H9 (cell line): ENCODE measurements around the gene FRY. TPM values are rescaled to one million over a fixed set of nuclear protein-coding genes. Genes with fewer than 3 reads are reported as not detected.

Experiments
- DNase-seq: peaks from one replicate; pipeline ENCODE4 v3.0.0-alpha.2; 2017
- H2AFZ ChIP-seq: one replicate; pipeline ENCODE4 v1.6.1; 2013; ENCODE audit warnings: mild to moderate bottlenecking, low read length, control low read depth, moderate library complexity
- H2AK5ac ChIP-seq: 2 replicates; pipeline ENCODE4 v1.6.1; 2013; ENCODE audit warnings: low read length, control low read depth, mixed read lengths; ENCODE audit not compliant: insufficient read length
- H2BK120ac ChIP-seq: one replicate; pipeline ENCODE4 v1.6.1; 2013; ENCODE audit warnings: low read depth, mild to moderate bottlenecking, low read length, control low read depth, inconsistent platforms; ENCODE audit not compliant: poor library complexity, severe bottlenecking
- H2BK12ac ChIP-seq: 2 replicates; pipeline ENCODE4 v1.6.1; 2013; ENCODE audit warnings: low read length, control low read depth, mixed read lengths, low read depth; ENCODE audit not compliant: insufficient read length
- H2BK15ac ChIP-seq: 2 replicates; pipeline ENCODE4 v1.6.1; 2013; ENCODE audit warnings: low read depth, low read length, control low read depth
- H2BK20ac ChIP-seq: one replicate; pipeline ENCODE4 v1.6.1; 2013; ENCODE audit warnings: low read depth, mild to moderate bottlenecking, low read length, control low read depth, inconsistent platforms; ENCODE audit not compliant: poor library complexity, severe bottlenecking
- H2BK5ac ChIP-seq: 2 replicates; pipeline ENCODE4 v1.6.1; 2013; ENCODE audit warnings: low read length, control low read depth, mixed read lengths; ENCODE audit not compliant: insufficient read length
- H3K14ac ChIP-seq: 2 replicates; pipeline ENCODE4 v1.6.1; 2013; ENCODE audit warnings: low read length, control low read depth; ENCODE audit not compliant: insufficient read depth
- H3K18ac ChIP-seq: 2 replicates; pipeline ENCODE4 v1.6.1; 2013; ENCODE audit warnings: low read depth, mild to moderate bottlenecking, mixed read lengths, low read length, control low read depth; ENCODE audit not compliant: insufficient read length
- H3K23ac ChIP-seq: 2 replicates; pipeline ENCODE4 v1.6.1; 2013; ENCODE audit warnings: low read length, control low read depth, mixed read lengths, low read depth; ENCODE audit not compliant: insufficient read length
- H3K23me2 ChIP-seq: 2 replicates; pipeline ENCODE4 v1.6.1; 2013; ENCODE audit warnings: low read depth, mild to moderate bottlenecking, mixed read lengths, low read length, control low read depth; ENCODE audit not compliant: insufficient read length, poor library complexity, severe bottlenecking
- H3K27ac ChIP-seq: 2 replicates; pipeline ENCODE4 v1.5.1; 2013; ENCODE audit warnings: low read length, control low read depth, mixed read lengths, low read depth; ENCODE audit not compliant: insufficient read length
- H3K27me3 ChIP-seq: 2 replicates; pipeline ENCODE4 v1.6.1; 2013; ENCODE audit warnings: low read length, control low read depth, inconsistent platforms; ENCODE audit not compliant: insufficient read depth
- H3K4ac ChIP-seq: 2 replicates; pipeline ENCODE4 v1.6.1; 2013; ENCODE audit warnings: low read depth, mild to moderate bottlenecking, control low read depth, inconsistent platforms, low read length, moderate library complexity
- H3K4me1 ChIP-seq: 2 replicates; pipeline ENCODE4 v1.6.1; 2013; ENCODE audit warnings: low read length, control low read depth, inconsistent platforms; ENCODE audit not compliant: insufficient read depth
- H3K4me2 ChIP-seq: 2 replicates; pipeline ENCODE4 v1.6.1; 2013; ENCODE audit warnings: low read length, control low read depth, mixed read lengths; ENCODE audit not compliant: insufficient read length, insufficient read depth
- H3K56ac ChIP-seq: 2 replicates; pipeline ENCODE4 v1.6.1; 2013; ENCODE audit warnings: low read depth, mild to moderate bottlenecking, mixed read lengths, low read length, control low read depth; ENCODE audit not compliant: insufficient read length
- H3K79me1 ChIP-seq: 2 replicates; pipeline ENCODE4 v1.6.1; 2013; ENCODE audit warnings: low read depth, mild to moderate bottlenecking, moderate library complexity, low read length, control low read depth, inconsistent platforms; ENCODE audit not compliant: insufficient read depth, poor library complexity, severe bottlenecking
- H3K79me2 ChIP-seq: 2 replicates; pipeline ENCODE4 v1.6.1; 2013; ENCODE audit warnings: low read length, control low read depth, inconsistent platforms; ENCODE audit not compliant: insufficient read depth
- H3K9ac ChIP-seq: 2 replicates; pipeline ENCODE4 v1.6.1; 2013; ENCODE audit warnings: low read length, control low read depth, mixed read lengths; ENCODE audit not compliant: insufficient read length; ENCODE audit errors: extremely low read depth
- H3K9me3 ChIP-seq: one replicate; pipeline ENCODE4 v1.6.1; 2013; ENCODE audit warnings: low read depth, low read length, inconsistent platforms; ENCODE audit not compliant: control insufficient read depth
- H3T11ph ChIP-seq: one replicate; pipeline ENCODE4 v1.6.1; 2013; ENCODE audit warnings: mild to moderate bottlenecking, low read length, control low read depth, inconsistent platforms
- H4K20me1 ChIP-seq: one replicate; pipeline ENCODE4 v1.6.1; 2013; ENCODE audit not compliant: control insufficient read depth, insufficient read length, insufficient read depth
- H4K5ac ChIP-seq: 2 replicates; pipeline ENCODE4 v1.6.1; 2013; ENCODE audit warnings: low read depth, mild to moderate bottlenecking, mixed read lengths, low read length, control low read depth; ENCODE audit not compliant: insufficient read length
- H4K8ac ChIP-seq: replicated peaks from 2 replicates; pipeline ENCODE4 v1.6.1; 2013; ENCODE audit warnings: low read length, control low read depth, mixed read lengths, low read depth; ENCODE audit not compliant: insufficient read length
- H4K91ac ChIP-seq: 2 replicates; pipeline ENCODE4 v1.6.1; 2013; ENCODE audit warnings: low read depth, mild to moderate bottlenecking, moderate library complexity, mixed read lengths, low read length, control low read depth; ENCODE audit not compliant: insufficient read length
- H3K27ac Mint-ChIP-seq, 3 experiments: 2 replicates in 2 of 3; 3 replicates in 1 of 3; pipeline ENCODE4 v1.8.0; 2020 to 2021; ENCODE audit warnings: mixed read lengths in 3 of 3, mild to moderate bottlenecking in 1 of 3, moderate library complexity in 1 of 3
- H3K27me3 Mint-ChIP-seq: 2 replicates; pipeline ENCODE4 v1.8.0; 2021; ENCODE audit warnings: low read depth, mild to moderate bottlenecking, moderate library complexity, mixed read lengths
- H3K36me3 Mint-ChIP-seq, 3 experiments: 2 replicates in 2 of 3; 3 replicates in 1 of 3; pipeline ENCODE4 v1.8.0; 2020 to 2021; ENCODE audit warnings: low read depth in 3 of 3, mixed read lengths in 3 of 3; ENCODE audit not compliant: insufficient read depth in 1 of 3
- H3K4me1 Mint-ChIP-seq, 2 experiments: 2 replicates each; pipeline ENCODE4 v1.8.0; 2020; ENCODE audit warnings: mixed read lengths in 2 of 2
- H3K4me3 Mint-ChIP-seq, 2 experiments: 2 replicates in 1 of 2; 3 replicates in 1 of 2; pipeline ENCODE4 v1.8.0; 2020 to 2021; ENCODE audit warnings: mild to moderate bottlenecking in 2 of 2, mixed read lengths in 2 of 2, moderate library complexity in 1 of 2
- H3K9me3 Mint-ChIP-seq, 2 experiments: 2 replicates in 1 of 2; 3 replicates in 1 of 2; pipeline ENCODE4 v1.8.0; 2020; ENCODE audit warnings: mild to moderate bottlenecking in 2 of 2, mixed read lengths in 2 of 2, moderate library complexity in 1 of 2
- CTCF ChIP-seq: fragments of 200-600 bp; sonication (generic); conservative IDR thresholded peaks from 3 replicates; pipeline ENCODE4 v1.8.0; 2021; ENCODE audit warnings: antibody characterized with exemption, mild to moderate bottlenecking
- WGBS: extraction: QIAGEN DNeasy Blood & Tissue Kit; methylation state at CpG from one replicate; pipeline ENCODE4 v1.1.7; 2013; ENCODE audit warnings: missing lambda C conversion rate, low lambda C conversion rate, mixed read lengths; ENCODE audit not compliant: insufficient read length; ENCODE audit errors: extremely low coverage; 5-methylcytosine and 5-hydroxymethylcytosine counted together
- total RNA-seq: library from RNA; stranded (reverse); gene quantifications from 2 replicates; pipeline ENCODE4 v1.2.1, GENCODE V29; 2021

FRY gene
- total RNA-seq, 1 experiment from 2014 or later: 5.2 TPM

DNA sequence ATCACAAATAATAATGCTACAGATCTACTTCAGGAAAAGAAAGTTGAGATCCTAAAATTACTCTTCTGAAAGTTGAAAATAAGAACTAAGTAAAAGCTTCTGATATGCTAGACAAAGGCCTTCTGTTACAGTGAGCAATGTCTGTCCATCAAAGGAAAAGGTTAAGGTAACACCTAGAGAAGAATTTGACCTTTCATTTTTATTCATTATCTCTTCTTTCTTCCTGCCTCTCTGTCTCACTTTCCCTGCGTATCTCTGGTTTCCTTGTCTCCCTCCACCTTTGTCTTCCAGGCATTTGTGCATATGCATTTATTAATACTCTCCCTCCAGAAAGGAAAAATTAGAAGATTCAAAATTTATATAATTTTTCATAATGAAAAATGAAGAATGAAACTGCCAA, 234.6 kb downstream of the FRY start:
- no peak overlapping the region for H3K27ac ChIP-seq
- no peak overlapping the region for H3K4ac ChIP-seq
- H2BK15ac ChIP-seq: no peak overlapping the region
- H3K27ac Mint-ChIP-seq: no peak overlapping the region
- H3K18ac ChIP-seq: no peak overlapping the region
- WGBS: no CpG with 5 or more reads among the region's 1 CpG
- TF ChIP-seq CTCF: no peak
- no peak overlapping the region for H2BK20ac ChIP-seq
- no peaks in the 10 kb centered on the region for H3K9me3 ChIP-seq
- H2BK120ac ChIP-seq: no peak overlapping the region
- no peak overlapping the region for H3T11ph ChIP-seq
- H3K79me1 ChIP-seq: no peaks in the 10 kb centered on the region
- H4K8ac ChIP-seq: no peak overlapping the region
- no peak overlapping the region for H2AK5ac ChIP-seq
- no peak overlapping the region for H3K14ac ChIP-seq
- H4K91ac ChIP-seq: no peak overlapping the region
- H3K79me2 ChIP-seq: no peaks in the 10 kb centered on the region
- no peaks in the 10 kb centered on the region for H3K36me3 Mint-ChIP-seq
- no peaks in the 10 kb centered on the region for H3K23me2 ChIP-seq
- H3K23ac ChIP-seq: no peak overlapping the region
- no peak overlapping the region for H3K9ac ChIP-seq
- H2AFZ ChIP-seq: no peak overlapping the region
- no peak overlapping the region for H2BK5ac ChIP-seq
- no peak overlapping the region for H3K56ac ChIP-seq
- H4K5ac ChIP-seq: no peak overlapping the region
- H3K27me3 ChIP-seq: no peaks in the 10 kb centered on the region
- H3K27me3 Mint-ChIP-seq: no peaks in the 10 kb centered on the region
- no peaks in the 10 kb centered on the region for H3K4me1 ChIP-seq
- no peak overlapping the region for H3K4me2 ChIP-seq
- no peak for DNase-seq
- H3K4me3 Mint-ChIP-seq: no peak overlapping the region
- H3K9me3 Mint-ChIP-seq: no peaks in the 10 kb centered on the region
- no peaks in the 10 kb centered on the region; a peak in 1 of 4 replicates for H3K4me1 Mint-ChIP-seq
- no peak overlapping the region for H2BK12ac ChIP-seq
- no peaks in the 10 kb centered on the region for H4K20me1 ChIP-seq
